ENCODE measurements around the gene KIRREL3.
A peak's percentile ranks its signal among the peaks of the same experiment; 100 is the strongest.
"Not testable (repeated sequence)": the region's sequence is repeated elsewhere in the genome, so short reads cannot be mapped to it uniquely, and the experiment has no call there.

Gene KIRREL3

GRCh38 chr11:126391970-126392632 is 608.5 kb downstream of the KIRREL3 start:
- H3K9me3 ChIP-seq (ENCODE audit: insufficient read depth, low read depth, low read length): no peaks in the 10 kb centered on the region
- WGBS: 90% methylated on average over 8 of the region's 8 CpGs
- H3K4me1 ChIP-seq (ENCODE audit: insufficient read depth, low read length): no peaks in the 10 kb centered on the region; the same call in 1 of the 2 replicates
- no peaks in the 10 kb centered on the region for H3K36me3 ChIP-seq (ENCODE audit: insufficient read depth, low read length)
- no peak overlapping the region for H3K9ac ChIP-seq (ENCODE audit: low read depth, low read length)
- H3K27ac ChIP-seq (ENCODE audit: low read depth, low read length): no peak overlapping the region
- H3K27me3 ChIP-seq (ENCODE audit: insufficient read depth, low read length): no peaks in the 10 kb centered on the region
- no peak overlapping the region for H3K4me3 ChIP-seq (ENCODE audit: low read length)

GRCh38 chr11:126391286-126391954 is 609.1 kb downstream of the KIRREL3 start:
- H3K9me3 ChIP-seq (ENCODE audit: insufficient read depth, low read depth, low read length): no peaks in the 10 kb centered on the region
- H3K4me3 ChIP-seq (ENCODE audit: low read length): no peak overlapping the region
- H3K27me3 ChIP-seq (ENCODE audit: insufficient read depth, low read length): no peaks in the 10 kb centered on the region
- no peak overlapping the region for H3K9ac ChIP-seq (ENCODE audit: low read depth, low read length)
- H3K27ac ChIP-seq (ENCODE audit: low read depth, low read length): no peak overlapping the region
- 91% methylated on average over 6 of the region's 7 CpGs for WGBS
- no peaks in the 10 kb centered on the region for H3K36me3 ChIP-seq (ENCODE audit: insufficient read depth, low read length)
- peaks cover 5% of the 10 kb centered on the region for H3K4me1 ChIP-seq (ENCODE audit: insufficient read depth, low read length)

GRCh38 chr11:126390272-126390867 is 610.2 kb downstream of the KIRREL3 start:
- H3K27me3 ChIP-seq (ENCODE audit: insufficient read depth, low read length): no peaks in the 10 kb centered on the region
- H3K4me1 ChIP-seq (ENCODE audit: insufficient read depth, low read length): peaks cover 5% of the 10 kb centered on the region
- H3K9ac ChIP-seq (ENCODE audit: low read depth, low read length): no peak overlapping the region
- no peaks in the 10 kb centered on the region for H3K9me3 ChIP-seq (ENCODE audit: insufficient read depth, low read depth, low read length)
- H3K4me3 ChIP-seq (ENCODE audit: low read length): no peak overlapping the region
- H3K36me3 ChIP-seq (ENCODE audit: insufficient read depth, low read length): no peaks in the 10 kb centered on the region
- H3K27ac ChIP-seq (ENCODE audit: low read depth, low read length): no peak overlapping the region
- WGBS: 95% methylated on average over 4 of the region's 5 CpGs

- 95% methylated on average over 3 of the region's 5 CpGs for WGBS
Observed at GRCh38 chr11:126387857-126388256, 612.7 kb downstream of the KIRREL3 start.

GRCh38 chr11:126386729-126387071 is 613.9 kb downstream of the KIRREL3 start:
- not testable (repeated sequence) for H3K27me3 ChIP-seq (ENCODE audit: insufficient read depth, low read length); H3K9me3 ChIP-seq (ENCODE audit: insufficient read depth, low read depth, low read length); H3K4me3 ChIP-seq (ENCODE audit: low read length); H3K27ac ChIP-seq (ENCODE audit: low read depth, low read length); H3K9ac ChIP-seq (ENCODE audit: low read depth, low read length); H3K4me1 ChIP-seq (ENCODE audit: insufficient read depth, low read length); H3K36me3 ChIP-seq (ENCODE audit: insufficient read depth, low read length)
- WGBS: 54% methylated on average over 5 of the region's 5 CpGs

More at GRCh38 chr11:126387857-126388256, 612.7 kb downstream of the KIRREL3 start:
- Histone ChIP-seq H3K4me3 (ENCODE audit: low read length) (no peak overlapping the region), H3K9ac (ENCODE audit: low read depth, low read length) (no peak overlapping the region), H3K27ac (ENCODE audit: low read depth, low read length) (no peak overlapping the region), H3K4me1 (ENCODE audit: insufficient read depth, low read length) (peaks cover 5% of the 10 kb centered on the region; the same call in 1 of the 2 replicates), H3K9me3 (ENCODE audit: insufficient read depth, low read depth, low read length) (no peaks in the 10 kb centered on the region), H3K36me3 (ENCODE audit: insufficient read depth, low read length) (no peaks in the 10 kb centered on the region), H3K27me3 (ENCODE audit: insufficient read depth, low read length) (no peaks in the 10 kb centered on the region)

- 94% methylated on average over 8 of the region's 8 CpGs for WGBS
- H3K9ac ChIP-seq (ENCODE audit: low read depth, low read length): no peak overlapping the region
- H3K27ac ChIP-seq (ENCODE audit: low read depth, low read length): no peak overlapping the region
- H3K4me1 ChIP-seq (ENCODE audit: insufficient read depth, low read length): peaks cover 5% of the 10 kb centered on the region; the same call in 1 of the 2 replicates
- no peaks in the 10 kb centered on the region for H3K36me3 ChIP-seq (ENCODE audit: insufficient read depth, low read length)
- H3K27me3 ChIP-seq (ENCODE audit: insufficient read depth, low read length): no peaks in the 10 kb centered on the region
- H3K9me3 ChIP-seq (ENCODE audit: insufficient read depth, low read depth, low read length): no peaks in the 10 kb centered on the region
- no peak overlapping the region for H3K4me3 ChIP-seq (ENCODE audit: low read length)
Observed at GRCh38 chr11:126385991-126386728, 614.4 kb downstream of the KIRREL3 start.

- Histone ChIP-seq H3K27me3 (ENCODE audit: insufficient read depth, low read length) (no peaks in the 10 kb centered on the region), H3K9ac (ENCODE audit: low read depth, low read length) (no peak overlapping the region), H3K27ac (ENCODE audit: low read depth, low read length) (no peak overlapping the region), H3K4me1 (ENCODE audit: insufficient read depth, low read length) (peaks cover 5% of the 10 kb centered on the region; the same call in 1 of the 2 replicates), H3K9me3 (ENCODE audit: insufficient read depth, low read depth, low read length) (no peaks in the 10 kb centered on the region), H3K36me3 (ENCODE audit: insufficient read depth, low read length) (no peaks in the 10 kb centered on the region), H3K4me3 (ENCODE audit: low read length) (no peak overlapping the region)
- 92% methylated on average over 9 of the region's 9 CpGs for WGBS
Observed at GRCh38 chr11:126384449-126385070, 616.0 kb downstream of the KIRREL3 start.

- Histone ChIP-seq H3K27ac (ENCODE audit: low read depth, low read length) (no peak overlapping the region), H3K36me3 (ENCODE audit: insufficient read depth, low read length) (no peaks in the 10 kb centered on the region), H3K9me3 (ENCODE audit: insufficient read depth, low read depth, low read length) (no peaks in the 10 kb centered on the region), H3K4me1 (ENCODE audit: insufficient read depth, low read length) (peaks cover 5% of the 10 kb centered on the region; the same call in 1 of the 2 replicates), H3K27me3 (ENCODE audit: insufficient read depth, low read length) (no peaks in the 10 kb centered on the region), H3K9ac (ENCODE audit: low read depth, low read length) (peak overlapping the region; percentile 36; the same call in 1 of the 2 replicates), H3K4me3 (ENCODE audit: low read length) (no peak overlapping the region)
- 84% methylated on average over 20 of the region's 20 CpGs for WGBS
Observed at GRCh38 chr11:126383339-126384335, 616.9 kb downstream of the KIRREL3 start.

- WGBS: 91% methylated on average over 3 of the region's 4 CpGs
Observed at GRCh38 chr11:126382641-126383040, 617.9 kb downstream of the KIRREL3 start.

GRCh38 chr11:126381960-126382359 is 618.6 kb downstream of the KIRREL3 start:
- not testable (repeated sequence) for H3K27me3 ChIP-seq (ENCODE audit: insufficient read depth, low read length); H3K27ac ChIP-seq (ENCODE audit: low read depth, low read length); H3K4me1 ChIP-seq (ENCODE audit: insufficient read depth, low read length); H3K4me3 ChIP-seq (ENCODE audit: low read length); H3K36me3 ChIP-seq (ENCODE audit: insufficient read depth, low read length); H3K9me3 ChIP-seq (ENCODE audit: insufficient read depth, low read depth, low read length); H3K9ac ChIP-seq (ENCODE audit: low read depth, low read length)
- WGBS: 91% methylated on average over 5 of the region's 10 CpGs

More at GRCh38 chr11:126382641-126383040, 617.9 kb downstream of the KIRREL3 start:
- not testable (repeated sequence) for H3K4me1 ChIP-seq (ENCODE audit: insufficient read depth, low read length); H3K27me3 ChIP-seq (ENCODE audit: insufficient read depth, low read length); H3K27ac ChIP-seq (ENCODE audit: low read depth, low read length); H3K4me3 ChIP-seq (ENCODE audit: low read length); H3K9ac ChIP-seq (ENCODE audit: low read depth, low read length); H3K36me3 ChIP-seq (ENCODE audit: insufficient read depth, low read length); H3K9me3 ChIP-seq (ENCODE audit: insufficient read depth, low read depth, low read length)
